DMS114 treated with DMSO at 0.1 percent for 48 hours (cell line): ENCODE results near the gene LRCH4.

ENCODE experiments used
- DNase-seq: peaks from one replicate; lab custom pipeline; 2025; ENCODE audit not compliant: unreplicated experiment; lab: John Stamatoyannopoulos, UW

The LRCH4 gene

GRCh38 chr7:100604976-100605911, 19.3 kb upstream of the LRCH4 start:
- no peak for DNase-seq

- DNase-seq = peak; percentile 43
These were observed 18.4 kb upstream of the LRCH4 start for GRCh38 chr7:100604028-100604975.

GRCh38 chr7:100603726-100604027, 17.7 kb upstream of the LRCH4 start:
- no peak for DNase-seq

GRCh38 chr7:100602889-100603725, 17.2 kb upstream of the LRCH4 start:
- DNase-seq = peak; percentile 14

GRCh38 chr7:100600730-100601038, 14.8 kb upstream of the LRCH4 start:
- DNase-seq = no peak

GRCh38 chr7:100599911-100600729, 14.2 kb upstream of the LRCH4 start:
- no peak for DNase-seq

GRCh38 chr7:100598425-100598824, 12.5 kb upstream of the LRCH4 start:
- no peak for DNase-seq

GRCh38 chr7:100595188-100595587, 9.3 kb upstream of the LRCH4 start:
- no peak for DNase-seq

- DNase-seq = no peak
These were observed 5.7 kb upstream of the LRCH4 start for GRCh38 chr7:100591596-100591995.

GRCh38 chr7:100590077-100590737, 4.3 kb upstream of the LRCH4 start:
- no peak for DNase-seq

- no peak for DNase-seq
These were observed 3.5 kb upstream of the LRCH4 start for GRCh38 chr7:100589341-100589947.

GRCh38 chr7:100588438-100588837, 2.5 kb upstream of the LRCH4 start:
- no peak for DNase-seq

GRCh38 chr7:100586266-100587025, 517 bp upstream of the LRCH4 start, which contains the start of gene FBXO24:
TSS of gene FBXO24 (plus strand) at chr7:100586328. CDS start at chr7:100586626, 298 bp downstream.
- DNase-seq = peak; percentile 99

- no peak for DNase-seq
These were observed 1.0 kb downstream of the LRCH4 start for GRCh38 chr7:100584683-100585510.

GRCh38 chr7:100584054-100584682, 1.8 kb downstream of the LRCH4 start:
- no peak for DNase-seq

GRCh38 chr7:100583132-100584053, 2.5 kb downstream of the LRCH4 start:
- no peak for DNase-seq
